ENCODE measurements around the gene SLC19A2. TPM values are rescaled to one million over a fixed set of nuclear protein-coding genes. Genes with fewer than 3 reads are reported as not detected.

SLC19A2 gene
- total RNA-seq, 1 donor from 2014 or later = 8.0 TPM

GRCh38 chr1:169478094-169478672 is 7.6 kb downstream of the SLC19A2 start:
- intact Hi-C loops (cut with micrococcal nuclease) = no loop called here

GRCh38 chr1:169475806-169476387 is 9.8 kb downstream of the SLC19A2 start:
- intact Hi-C loops (cut with micrococcal nuclease) = no loop called here

DNA sequence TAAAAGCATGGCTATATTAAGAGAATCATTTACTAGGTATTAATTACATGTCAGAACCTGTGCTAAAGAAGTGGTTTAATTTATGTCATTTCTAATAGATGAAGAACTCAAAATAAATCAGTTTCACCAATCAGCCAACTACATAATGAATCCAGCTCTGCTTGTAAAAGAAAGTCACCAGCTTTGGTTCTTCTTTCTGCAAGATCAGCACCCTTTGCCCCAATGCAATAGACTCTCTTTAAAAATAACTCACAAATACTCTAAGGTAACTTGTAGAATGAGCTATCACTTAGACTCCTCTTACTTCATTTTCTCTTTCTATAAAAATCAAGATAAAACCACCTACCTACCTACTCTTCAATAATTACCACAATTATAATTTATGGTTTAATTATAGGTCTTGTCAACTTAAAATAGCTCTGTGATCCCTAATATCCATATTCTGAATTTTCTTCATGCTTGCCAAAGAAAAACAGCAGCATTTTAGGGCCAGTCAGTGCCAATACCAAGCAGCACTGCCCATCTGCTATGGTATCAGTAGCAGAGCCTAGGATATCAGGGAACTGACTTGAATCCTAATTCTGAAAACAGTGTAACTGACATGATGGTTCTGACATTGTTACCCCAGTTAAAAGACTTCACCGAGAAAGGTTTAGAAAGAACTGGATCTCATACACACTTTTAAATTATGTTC is 11.3 kb downstream of the SLC19A2 start:
- intact Hi-C loops (cut with micrococcal nuclease) = no loop called here

DNA sequence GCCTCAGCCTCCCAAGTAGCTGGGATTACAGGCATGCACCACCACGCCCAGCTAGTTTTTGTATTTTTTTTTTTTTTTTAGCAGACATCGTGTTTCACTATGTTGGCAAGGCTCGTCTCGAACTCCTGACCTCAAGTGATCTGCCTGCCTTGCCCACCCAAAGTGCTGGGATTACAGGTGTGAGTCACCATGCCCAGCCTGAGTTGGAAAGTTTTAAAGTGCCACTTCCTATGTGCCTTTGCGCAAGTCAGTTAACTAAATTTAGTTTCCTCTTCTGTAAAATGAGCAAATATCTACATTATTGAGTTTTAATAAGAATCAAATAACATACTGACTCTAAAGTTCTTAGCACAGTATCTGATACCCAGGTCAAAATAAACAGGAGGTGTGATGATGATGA is 12.4 kb downstream of the SLC19A2 start:
- intact Hi-C loops (cut with micrococcal nuclease) = no loop called here

DNA sequence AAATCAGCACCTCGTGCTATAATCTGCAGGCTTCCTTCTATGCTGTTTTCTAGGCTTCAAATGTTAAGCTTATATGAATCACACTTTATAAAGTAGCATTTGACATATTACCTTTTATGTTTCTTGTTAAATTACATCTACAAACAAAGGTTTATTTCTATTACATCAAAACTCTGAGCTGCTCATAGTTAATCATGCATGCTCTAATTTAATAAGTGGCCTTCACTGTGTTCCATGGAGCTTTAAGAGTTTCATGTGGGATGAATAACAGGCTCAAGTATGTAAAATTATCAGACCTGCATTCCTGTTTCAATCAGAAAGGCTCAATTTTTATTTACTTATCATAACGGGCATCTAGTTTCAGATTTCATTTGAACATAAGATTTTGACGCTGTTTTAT is 13.0 kb downstream of the SLC19A2 start:
- intact Hi-C loops (cut with micrococcal nuclease) = no loop called here

- intact Hi-C loops (cut with micrococcal nuclease) = loop anchor here (10.0 kb wide), 1 partner anchor 954 kb away; no protein-coding TSS in a partner anchor
Observed at GRCh38 chr1:169468982-169469381, 16.8 kb downstream of the SLC19A2 start.

GRCh38 chr1:169466259-169467230 is 19.2 kb downstream of the SLC19A2 start:
- intact Hi-C loops (cut with micrococcal nuclease) = loop anchor here (1.0 to 10.0 kb wide), 4 partner anchors 80 to 952 kb away; no protein-coding TSS in a partner anchor

- intact Hi-C loops (cut with micrococcal nuclease) = loop anchor here (10.0 kb wide), 1 partner anchor 950 kb away; no protein-coding TSS in a partner anchor
Observed at GRCh38 chr1:169465281-169465680, 20.5 kb downstream of the SLC19A2 start.

- intact Hi-C loops (cut with micrococcal nuclease) = loop anchor here (10.0 kb wide), 1 partner anchor 948 kb away; no protein-coding TSS in a partner anchor
Observed at GRCh38 chr1:169462385-169462784, 23.4 kb downstream of the SLC19A2 start.

GRCh38 chr1:169461390-169462000 is 24.2 kb downstream of the SLC19A2 start:
- intact Hi-C loops (cut with micrococcal nuclease) = loop anchor here (10.0 kb wide), 1 partner anchor 947 kb away; no protein-coding TSS in a partner anchor

GRCh38 chr1:169460191-169460833 is 25.4 kb downstream of the SLC19A2 start:
- intact Hi-C loops (cut with micrococcal nuclease) = loop anchor here (1.0 to 10.0 kb wide), 2 partner anchors 25 to 946 kb away; partner anchors contain the start of gene SLC19A2

GRCh38 chr1:169457443-169457842 is 28.3 kb downstream of the SLC19A2 start:
- intact Hi-C loops (cut with micrococcal nuclease) = no loop called here

DNA sequence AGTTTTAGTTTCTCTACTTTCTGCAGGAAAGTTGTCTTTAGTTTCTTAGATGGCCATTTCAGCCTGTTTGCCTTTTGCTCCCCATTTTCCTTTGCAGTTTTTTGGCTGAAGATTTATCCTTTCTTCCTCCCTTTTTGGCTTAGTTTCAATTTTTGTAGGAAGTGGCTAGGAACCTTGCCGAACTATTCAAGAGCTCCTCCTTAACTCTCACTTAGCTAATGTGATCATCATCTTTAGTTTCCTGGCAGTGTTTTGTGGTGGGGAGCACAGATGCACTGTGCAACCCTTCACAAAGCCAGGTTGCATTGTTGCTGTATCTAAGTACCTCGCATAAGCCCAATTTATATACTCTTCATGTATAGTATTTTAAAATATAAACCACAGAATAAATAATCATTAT is 29.7 kb downstream of the SLC19A2 start:
- intact Hi-C loops (cut with micrococcal nuclease) = no loop called here

DNA sequence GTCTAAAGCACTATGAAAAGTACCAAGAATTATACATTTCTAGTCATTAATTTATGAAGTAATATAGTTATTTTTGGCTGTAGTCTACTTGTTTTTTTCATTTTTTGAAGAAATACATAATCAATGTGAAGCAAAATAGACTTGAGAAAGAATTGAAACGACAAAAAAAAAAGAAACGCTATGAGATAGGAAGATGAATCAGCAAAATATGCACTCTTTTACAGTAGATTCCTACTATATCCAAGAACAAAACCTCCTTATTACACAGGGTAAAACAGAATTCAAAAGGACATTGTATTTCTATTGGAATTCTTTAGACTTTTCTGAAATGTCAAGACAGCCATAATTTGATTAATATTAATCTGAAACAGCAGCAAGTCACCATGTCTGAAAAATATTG is 32.8 kb downstream of the SLC19A2 start:
- intact Hi-C loops (cut with micrococcal nuclease) = no loop called here

DNA sequence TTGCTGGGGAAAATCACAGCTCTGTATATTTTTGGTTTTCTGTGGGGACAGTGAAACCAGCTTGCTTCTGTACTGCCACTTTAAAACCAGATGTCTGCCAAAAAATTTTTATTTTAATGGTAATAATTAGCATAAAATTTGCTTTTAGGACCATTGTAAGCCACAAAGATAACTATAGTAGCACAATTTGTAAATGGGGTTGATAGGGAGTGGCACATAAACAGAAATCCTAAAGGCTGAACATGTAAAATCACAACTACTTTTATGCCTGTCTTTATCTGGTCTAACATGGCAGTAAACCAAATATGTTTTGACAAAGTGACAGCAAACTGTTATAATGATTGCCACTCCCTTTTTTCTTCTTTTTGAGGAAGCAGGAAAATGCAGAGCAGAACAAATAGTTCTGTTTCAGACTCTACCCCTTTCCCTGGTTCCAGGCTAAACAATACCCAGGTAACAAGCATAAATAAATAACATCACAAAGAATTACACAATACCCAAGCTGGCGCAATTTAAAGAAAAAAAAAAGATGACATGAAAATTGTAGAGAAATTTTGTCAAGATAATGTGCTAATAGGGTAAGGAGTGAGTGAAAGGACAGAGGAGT is 34.4 kb downstream of the SLC19A2 start:
- intact Hi-C loops (cut with micrococcal nuclease) = no loop called here

- intact Hi-C loops (cut with micrococcal nuclease) = no loop called here
Observed at GRCh38 chr1:169443923-169444322, 41.8 kb downstream of the SLC19A2 start.

DNA sequence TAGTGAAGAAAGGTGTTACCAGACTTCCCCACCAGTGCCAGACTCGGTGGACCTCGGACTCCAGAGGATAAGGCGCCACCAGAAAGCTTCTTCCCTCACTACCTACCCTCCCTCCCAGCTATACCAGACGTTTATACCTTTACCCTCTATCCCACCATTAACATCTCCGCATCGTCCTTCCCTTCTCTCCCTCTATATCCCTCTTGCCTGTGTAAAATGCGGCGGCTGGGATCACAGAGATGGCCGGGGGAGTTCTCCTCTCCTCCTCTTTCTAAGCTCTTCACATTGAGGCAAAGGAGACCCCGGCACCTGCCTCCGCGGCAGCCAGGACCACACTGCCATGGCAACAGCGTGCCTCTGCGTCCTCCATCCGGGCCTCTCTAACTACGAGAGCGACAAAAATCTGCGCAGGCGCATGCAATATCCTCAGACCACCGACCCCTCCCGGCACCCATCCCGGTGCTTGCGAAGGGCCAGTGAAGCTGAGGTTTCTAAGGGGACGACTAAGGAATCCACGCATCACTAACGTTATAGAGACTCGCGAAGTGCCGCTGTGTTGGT is 58.6 kb downstream of the SLC19A2 start, which contains the start of gene CCDC181:
TSS of gene CCDC181 (minus strand) at position 394 of the 561 bp plus-strand sequence. CDS start 2,547 bp downstream, outside the sequence.
- intact Hi-C loops (cut with micrococcal nuclease) = loop anchor here (1.0 to 2.0 kb wide), 4 partner anchors 30 to 119 kb away; partner anchors contain the start of genes NME7 and SLC19A2

- intact Hi-C loops (cut with micrococcal nuclease) = loop anchor here (2.0 kb wide), 1 partner anchor 59 kb away; the partner anchor contains the start of gene SLC19A2
Observed at GRCh38 chr1:169426174-169426705, 59.5 kb downstream of the SLC19A2 start.

GRCh38 chr1:169421309-169421708 is 64.4 kb downstream of the SLC19A2 start:
- intact Hi-C loops (cut with micrococcal nuclease) = no loop called here

Data from T-helper 1 cell treated with Interleukin-12 subunit alpha and Interleukin-12 subunit beta and Interleukin-4 antibody, amounts not matched to agents 30 ng/mL and 1 ng/mL, for 36 hours (primary cell).